GM20431 (cell line): ENCODE results near the gene GRK4.
"Not testable (repeated sequence)": the region's sequence is repeated elsewhere in the genome, so short reads cannot be mapped to it uniquely, and the experiment has no call there.

Experiments used
- in situ Hi-C: fragments of 300-500 bp; cut with MseI, MboI; formaldehyde crosslinking; loops from one replicate; pipeline ENCODE4 v1.15.0; 2020; ENCODE audit warnings: low sequenced_read_pairs; ENCODE audit not compliant: unreplicated experiment

Gene GRK4

DNA sequence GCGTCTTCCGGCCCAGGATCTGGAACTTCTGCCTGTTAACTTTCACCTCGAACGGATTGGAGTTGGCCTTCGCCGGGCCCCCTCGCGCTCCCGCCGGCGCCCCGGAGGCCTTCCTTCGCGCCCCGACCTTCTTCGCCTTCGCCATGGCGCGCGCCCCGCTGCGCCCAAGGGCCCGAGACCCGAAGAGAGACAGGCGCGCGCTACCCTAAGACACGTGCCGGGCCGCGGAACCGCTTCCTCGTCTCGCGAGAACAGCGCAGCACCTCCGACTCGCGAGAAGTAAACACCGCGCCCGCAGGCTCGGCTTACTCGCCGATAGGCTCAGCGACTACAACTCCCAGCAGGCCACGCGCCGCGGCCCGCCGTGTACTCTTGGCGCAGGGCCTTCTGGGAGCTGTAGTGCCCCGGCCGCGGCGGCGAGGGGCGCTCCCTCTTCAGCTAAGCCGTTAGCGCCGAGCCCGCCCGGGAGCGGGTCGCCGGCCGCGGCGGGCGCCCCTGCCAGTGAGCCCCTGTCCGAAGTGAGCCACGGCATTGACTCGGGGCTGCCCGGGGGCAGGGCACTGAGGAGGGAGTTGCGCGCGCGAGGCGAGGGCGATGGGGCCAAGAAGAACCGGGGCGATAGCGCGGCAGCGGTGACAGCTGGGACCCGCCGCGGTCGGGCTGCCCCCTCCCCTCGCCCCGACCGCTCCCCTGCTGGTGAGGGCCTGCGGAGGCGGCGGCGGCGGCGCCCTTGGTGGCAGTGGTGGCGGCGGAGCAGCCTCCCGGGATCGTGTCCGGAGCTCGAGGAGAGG is at the start of gene GRK4, which contains the start of gene NOP14:
Gene GRK4, plus strand, starts transcription at position 397 of the 791 bp plus-strand sequence. CDS start 500 bp downstream, outside the sequence.
Gene NOP14, minus strand, starts transcription at position 232 of the 791 bp plus-strand sequence. Its CDS starts 87 bp downstream, at position 145.
- in situ Hi-C loops, result no loop called here

DNA sequence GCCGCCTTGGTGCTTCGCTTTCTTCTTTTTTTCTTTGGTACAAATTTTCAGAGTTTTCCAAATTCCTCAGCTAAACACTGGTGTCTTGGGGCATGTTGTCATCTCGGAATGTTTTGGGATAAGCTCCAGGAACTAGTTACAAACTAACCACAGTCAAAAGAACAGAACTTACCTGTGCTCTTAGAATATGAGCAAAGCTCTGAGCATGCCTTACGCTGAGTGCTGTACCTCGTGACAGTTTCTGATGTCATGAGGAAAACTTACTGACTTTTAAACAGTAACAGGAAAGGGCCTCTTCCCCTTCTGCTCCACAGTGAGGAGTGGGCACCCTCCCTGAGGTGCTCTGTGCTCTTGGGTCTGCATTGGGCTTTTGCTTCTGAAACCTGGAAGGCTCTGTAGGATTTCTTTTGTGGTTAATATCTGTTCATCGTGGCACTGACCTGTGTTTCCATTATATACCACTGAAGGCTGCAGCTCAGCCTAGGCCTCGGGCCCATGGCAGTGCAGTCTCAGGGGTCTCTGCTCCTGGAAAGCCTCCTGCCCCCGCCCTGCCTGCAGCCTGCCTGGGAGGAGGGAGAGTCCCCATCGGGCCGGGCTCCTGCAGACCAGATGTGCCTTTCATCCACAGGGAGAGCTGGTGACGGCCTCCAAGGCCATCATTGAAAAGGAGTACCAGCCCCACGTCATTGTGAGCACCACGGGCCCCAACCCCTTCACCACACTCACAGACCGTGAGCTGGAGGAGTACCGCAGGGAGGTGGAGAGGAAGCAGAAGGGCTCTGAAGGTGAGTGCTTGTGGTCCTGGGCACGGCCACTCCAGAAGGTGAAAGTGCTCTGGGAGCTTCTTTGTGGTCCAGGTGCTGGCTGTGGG is 48.9 kb upstream of the GRK4 start:
- in situ Hi-C loops, result no loop called here

DNA sequence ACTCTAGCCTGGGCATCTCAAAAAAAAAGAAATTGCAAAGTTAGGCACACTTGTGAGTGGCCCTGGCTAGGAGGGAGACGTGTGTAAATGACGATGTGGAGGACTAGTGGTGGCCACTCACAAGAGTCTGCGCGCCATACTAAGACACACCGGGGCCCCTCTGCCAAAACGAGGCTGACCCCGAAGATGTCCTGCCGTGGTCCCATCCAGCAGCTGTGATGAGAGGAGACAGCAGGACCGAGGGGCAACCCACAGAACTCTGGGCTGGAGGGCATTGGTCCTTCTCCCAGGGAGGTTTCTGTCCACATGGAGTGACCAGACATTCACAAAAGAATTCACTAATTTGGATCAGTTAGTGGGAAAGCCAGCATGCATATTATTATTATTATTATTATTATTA is 47.6 kb upstream of the GRK4 start:
- in situ Hi-C loops, result no loop called here

DNA sequence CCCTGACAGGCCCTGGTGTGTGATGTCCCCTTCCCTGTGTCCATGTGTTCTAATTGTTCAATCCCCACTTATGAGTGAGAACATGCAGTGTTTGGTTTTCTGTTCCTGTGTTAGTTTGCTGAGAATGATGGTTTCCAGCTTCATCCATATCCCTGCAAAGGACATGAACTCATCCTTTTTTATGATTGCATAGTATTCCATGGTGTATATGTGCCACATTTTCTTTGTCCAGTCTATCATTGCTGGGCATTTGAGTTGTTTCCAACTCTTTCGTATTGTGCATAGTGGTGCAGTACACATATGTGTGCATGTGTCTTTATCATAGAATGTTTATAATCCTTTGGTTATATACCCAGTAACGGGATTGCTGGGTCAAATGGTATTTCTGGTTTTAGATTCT is 46.7 kb upstream of the GRK4 start:
- in situ Hi-C loops, result not testable (repeated sequence)

DNA sequence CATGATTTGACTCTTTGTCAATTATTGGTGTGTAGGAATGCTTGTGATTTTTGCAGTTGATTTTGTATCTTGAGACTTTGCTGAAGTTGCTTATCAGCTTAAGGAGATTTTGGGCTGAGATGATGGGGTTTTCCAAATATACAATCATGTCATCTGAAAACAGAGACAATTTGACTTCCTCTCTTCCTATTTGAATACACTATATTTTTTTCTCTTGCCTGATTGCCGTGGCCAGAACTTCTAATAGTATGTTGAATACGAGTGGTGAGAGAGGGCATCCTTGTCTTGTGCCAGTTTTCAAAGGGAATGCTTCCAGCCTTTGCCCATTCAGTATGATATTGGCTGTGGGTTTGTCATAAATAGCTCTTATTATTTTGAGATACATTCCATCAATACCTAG is 45.1 kb upstream of the GRK4 start:
- in situ Hi-C loops, result not testable (repeated sequence)

DNA sequence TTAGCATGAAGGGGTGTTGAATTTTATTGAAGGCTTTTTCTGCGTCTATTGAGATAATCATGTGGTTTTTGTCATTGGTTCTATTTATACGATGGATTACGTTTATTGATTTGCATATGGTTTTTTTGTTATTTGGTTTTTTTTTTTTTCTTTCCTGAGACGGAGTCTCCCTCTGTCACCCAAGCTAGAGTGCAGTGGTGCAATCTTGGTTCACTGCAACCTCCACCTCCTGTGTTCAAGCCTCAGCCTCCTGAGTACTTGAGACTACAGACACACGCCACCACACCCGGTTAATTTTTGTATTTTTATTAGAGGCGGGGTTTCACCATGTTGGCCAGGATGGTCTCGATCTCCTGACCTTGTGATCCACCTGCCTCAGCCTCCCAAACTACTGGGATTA is 44.7 kb upstream of the GRK4 start:
- in situ Hi-C loops, result not testable (repeated sequence)

DNA sequence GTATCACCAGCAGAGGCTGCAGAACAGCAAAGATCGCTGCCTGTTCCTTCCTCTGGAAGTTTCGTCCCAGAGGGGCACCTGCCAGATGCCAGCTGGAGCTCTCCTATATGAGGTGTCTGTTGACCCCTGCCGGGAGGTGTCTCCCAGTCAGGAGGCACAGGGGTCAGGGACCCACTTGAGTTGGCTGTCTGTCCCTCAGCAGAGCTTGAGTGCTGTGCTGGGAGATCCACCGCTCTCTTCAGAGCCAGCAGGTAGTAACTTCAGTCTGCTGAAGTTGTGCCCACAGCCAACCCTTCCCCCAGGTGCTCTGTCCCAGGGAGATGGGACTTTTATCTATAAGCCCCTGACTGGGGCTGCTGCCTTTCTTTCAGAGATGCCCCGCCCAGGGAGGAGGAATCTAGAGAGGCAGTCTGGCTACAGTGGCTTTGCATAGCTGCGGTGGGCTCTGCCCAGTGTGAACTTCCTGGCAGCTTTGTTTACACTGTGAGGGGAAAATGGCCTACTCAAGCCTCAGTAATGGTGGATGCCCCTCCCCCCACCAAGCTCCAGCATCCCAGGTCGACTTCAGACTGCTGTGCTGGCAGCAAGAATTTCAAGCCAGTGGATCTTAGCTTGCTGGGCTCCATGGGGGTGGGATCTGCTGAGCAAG is 40.8 kb upstream of the GRK4 start:
- in situ Hi-C loops, result not testable (repeated sequence)

DNA sequence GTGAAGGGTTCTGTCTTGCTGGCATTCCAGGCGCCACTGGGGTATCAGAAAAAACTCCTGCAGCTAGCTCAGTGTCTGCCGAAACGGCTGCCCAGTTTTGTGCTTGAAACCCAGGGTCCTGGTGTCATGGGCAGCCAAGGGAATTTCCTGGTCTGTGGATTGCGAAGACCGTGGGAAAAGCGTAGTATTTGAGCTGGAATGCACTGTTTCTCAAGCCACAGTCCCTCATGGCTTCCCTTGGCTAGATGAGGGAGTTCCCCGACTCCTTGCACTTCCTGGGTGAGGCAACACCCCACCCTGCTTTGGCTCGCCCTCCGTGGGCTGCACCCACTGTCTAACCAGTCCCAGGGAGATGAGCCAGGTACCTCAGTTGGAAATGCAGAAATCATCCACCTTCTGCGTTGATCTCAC is 40.2 kb upstream of the GRK4 start:
- in situ Hi-C loops, result no loop called here

DNA sequence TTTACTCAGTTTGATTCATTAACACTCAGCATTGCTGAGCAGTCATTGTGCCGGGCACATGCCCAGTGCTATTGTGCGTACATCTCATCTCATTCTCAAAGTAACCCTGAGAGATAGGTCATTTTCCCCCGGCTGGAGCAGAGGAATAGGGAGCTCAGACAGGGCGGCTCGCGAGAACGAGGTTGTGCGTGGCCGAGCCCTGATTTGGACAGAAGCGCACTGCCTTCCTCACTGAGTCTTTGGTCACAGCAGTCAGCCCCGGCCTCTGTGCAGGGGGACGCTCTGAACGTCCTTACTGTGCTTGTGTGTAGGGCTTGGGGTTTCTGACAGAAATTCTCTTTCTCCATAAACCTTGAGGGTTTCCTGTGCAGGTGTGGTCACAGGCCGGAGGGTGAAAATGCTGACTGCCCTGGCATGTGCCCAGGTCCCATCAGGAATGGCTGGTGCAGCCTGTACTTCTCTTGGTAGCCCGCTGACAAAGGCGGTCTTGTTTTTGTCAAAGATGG is 39.6 kb upstream of the GRK4 start:
- in situ Hi-C loops, result no loop called here

DNA sequence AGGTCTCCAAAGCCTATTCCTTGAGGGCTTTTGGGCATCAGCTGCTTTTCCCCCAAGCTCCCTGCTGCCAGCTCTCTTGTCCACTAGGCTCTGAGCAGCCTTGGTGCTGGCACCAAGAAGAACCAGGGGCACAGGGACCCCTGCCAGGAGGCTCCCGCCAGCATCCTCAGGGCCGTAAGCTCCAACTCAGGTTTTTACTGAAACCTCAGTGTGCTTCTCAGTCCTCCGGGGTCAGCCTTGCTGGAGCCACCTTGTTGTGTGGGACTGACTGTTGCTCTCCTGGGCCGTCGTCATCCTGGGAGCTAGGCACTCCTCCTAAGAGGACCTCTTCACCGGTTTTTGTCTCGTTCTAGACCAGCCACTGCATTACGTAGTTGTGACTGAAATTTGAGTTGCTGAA is 39.1 kb upstream of the GRK4 start:
- in situ Hi-C loops, result no loop called here

DNA sequence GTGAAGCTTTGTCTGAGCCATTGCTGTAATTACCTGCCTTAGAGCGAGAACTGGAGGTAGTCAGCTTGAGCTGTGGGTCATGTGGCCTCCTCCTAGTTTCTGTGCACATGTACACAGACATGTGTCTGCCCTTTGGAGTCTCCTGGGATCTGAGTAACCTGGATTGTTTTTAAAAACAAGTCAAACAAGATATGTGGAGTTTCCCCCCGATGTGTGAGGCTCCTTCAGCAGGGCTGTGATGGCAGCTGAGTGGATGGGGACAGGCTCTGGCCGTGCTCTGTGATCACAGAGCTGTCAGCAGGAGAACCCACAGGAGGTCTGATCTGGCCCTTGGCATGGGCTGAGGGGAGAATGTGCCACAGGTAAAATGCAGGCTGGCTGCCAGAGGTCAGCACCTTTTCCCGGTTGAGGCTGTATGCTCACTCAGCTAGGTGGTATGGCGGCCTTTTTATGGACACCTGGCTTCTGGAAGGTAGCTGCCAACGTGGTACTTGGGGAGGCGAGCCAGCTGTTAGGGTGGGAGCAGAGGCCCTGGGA is 38.5 kb upstream of the GRK4 start:
- in situ Hi-C loops, result loop anchor here (25.0 kb wide), 1 partner anchor 163 kb away; the partner anchor contains the start of gene TNIP2

DNA sequence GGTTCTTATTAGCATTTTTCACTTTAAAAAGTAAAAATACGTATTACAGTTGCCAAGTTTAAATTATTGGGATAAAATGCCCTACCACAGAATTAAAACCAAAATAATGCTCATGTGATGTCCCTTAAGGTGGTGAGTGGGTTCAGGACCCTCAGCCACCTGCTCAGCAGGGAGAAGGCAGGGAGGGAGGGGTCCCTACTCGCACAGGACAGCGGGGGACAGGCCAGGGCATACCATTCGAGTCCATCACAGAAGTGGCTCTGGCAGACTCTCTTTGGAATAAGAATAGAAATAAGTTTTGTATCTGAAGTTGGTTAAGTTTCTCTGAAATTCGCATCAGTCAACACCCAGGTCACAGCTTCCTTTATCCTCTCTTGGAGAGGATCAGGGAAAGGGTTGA is 37.9 kb upstream of the GRK4 start:
- in situ Hi-C loops, result loop anchor here (25.0 kb wide), 1 partner anchor 163 kb away; the partner anchor contains the start of gene TNIP2

DNA sequence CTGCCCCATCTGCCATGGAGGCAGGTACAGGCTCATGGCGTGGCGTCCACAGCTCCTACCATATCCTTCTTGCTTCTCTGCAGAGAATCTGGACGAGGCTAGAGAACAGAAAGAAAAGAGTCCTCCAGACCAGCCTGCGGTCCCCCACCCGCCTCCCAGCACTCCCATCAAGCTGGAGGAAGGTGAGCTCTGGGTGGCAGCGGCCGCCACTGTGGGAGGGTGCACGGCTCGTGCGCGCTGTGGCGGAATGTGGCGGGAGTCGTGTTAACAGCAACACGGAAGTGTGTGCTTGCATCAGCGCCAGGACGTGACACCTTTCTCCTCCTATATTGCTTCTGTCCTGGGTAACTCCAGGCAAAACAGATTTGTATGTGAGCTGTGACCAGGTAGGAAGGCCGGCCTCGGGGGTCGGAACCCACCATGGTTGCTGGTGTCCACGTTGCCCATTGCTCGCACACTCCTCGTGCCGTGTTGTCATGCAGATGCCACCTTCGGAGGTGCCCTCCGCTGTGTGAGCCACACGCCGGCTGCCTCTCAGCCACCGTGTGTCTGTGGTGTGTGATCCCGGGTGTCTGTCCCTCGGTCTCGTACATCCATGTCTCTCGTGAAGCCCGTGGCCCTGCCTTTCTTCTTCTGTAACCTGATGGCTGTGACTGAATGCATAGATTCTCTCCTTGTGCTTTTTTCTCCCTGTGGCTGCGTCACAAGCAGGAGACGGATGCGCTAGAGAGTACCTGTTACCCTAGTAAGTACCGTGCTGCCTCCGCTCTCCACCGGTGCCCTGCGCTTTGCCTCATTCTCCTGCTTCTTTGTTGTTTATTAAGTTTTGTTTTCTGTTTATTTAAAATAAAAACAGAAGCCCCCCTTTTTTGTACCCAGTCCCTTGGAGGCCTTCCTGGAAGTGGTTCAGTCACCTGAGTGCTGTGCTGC is 37.2 kb upstream of the GRK4 start:
- in situ Hi-C loops, result loop anchor here (25.0 kb wide), 1 partner anchor 164 kb away; the partner anchor contains the start of gene TNIP2

DNA sequence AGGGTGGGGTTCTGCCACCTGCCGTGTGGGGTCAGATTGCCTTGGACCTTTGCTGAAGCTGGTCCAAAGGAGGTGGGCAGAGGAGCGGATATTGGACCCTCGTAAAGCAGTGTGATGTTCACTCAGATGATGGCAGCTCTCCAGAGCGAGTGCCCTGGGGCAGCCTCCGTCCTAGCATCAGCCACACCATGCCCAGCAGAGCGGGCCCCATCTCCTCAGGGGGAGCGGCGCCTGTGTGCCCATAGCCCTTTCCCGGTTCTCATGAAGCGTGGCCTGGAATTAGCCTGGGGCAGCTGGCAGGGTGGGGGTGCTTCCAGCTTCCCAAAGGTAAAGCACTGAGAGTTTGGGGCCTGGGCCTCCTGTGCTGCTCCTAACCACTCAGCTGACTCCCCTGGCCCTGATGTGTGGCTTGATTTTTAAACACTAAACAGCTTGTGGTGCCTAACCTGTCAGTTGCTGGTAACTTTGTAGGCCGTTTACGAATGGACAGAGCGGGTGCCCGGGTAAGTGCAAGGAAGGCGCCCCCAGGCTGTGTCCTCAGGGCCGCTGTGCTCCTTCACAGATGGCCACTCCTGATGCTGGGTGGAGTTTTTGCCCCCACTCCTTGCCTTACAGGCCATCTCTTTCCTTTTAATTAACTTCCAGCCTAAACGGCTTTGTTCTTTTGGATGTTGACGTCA is 36.2 kb upstream of the GRK4 start:
- in situ Hi-C loops, result loop anchor here (25.0 kb wide), 1 partner anchor 165 kb away; the partner anchor contains the start of gene TNIP2

DNA sequence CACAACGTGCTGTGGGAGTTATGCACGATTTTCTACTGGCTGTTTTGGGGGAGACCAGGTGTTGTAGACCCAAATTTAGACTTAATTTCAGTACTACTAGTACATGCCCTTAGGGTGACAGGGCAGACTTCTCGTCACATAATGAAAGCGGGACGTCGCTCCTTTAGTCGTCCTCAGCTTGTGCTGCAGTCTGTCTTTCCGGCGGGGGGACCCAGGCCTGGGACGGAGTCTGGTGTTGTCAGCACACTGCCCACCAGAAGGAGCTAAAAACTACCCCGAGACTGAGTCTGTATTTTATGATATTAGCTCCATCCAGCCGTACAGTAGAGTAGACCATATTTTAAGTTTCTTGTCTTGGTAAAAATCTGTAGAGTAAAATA is 35.7 kb upstream of the GRK4 start:
- in situ Hi-C loops, result loop anchor here (25.0 kb wide), 1 partner anchor 165 kb away; the partner anchor contains the start of gene TNIP2

DNA sequence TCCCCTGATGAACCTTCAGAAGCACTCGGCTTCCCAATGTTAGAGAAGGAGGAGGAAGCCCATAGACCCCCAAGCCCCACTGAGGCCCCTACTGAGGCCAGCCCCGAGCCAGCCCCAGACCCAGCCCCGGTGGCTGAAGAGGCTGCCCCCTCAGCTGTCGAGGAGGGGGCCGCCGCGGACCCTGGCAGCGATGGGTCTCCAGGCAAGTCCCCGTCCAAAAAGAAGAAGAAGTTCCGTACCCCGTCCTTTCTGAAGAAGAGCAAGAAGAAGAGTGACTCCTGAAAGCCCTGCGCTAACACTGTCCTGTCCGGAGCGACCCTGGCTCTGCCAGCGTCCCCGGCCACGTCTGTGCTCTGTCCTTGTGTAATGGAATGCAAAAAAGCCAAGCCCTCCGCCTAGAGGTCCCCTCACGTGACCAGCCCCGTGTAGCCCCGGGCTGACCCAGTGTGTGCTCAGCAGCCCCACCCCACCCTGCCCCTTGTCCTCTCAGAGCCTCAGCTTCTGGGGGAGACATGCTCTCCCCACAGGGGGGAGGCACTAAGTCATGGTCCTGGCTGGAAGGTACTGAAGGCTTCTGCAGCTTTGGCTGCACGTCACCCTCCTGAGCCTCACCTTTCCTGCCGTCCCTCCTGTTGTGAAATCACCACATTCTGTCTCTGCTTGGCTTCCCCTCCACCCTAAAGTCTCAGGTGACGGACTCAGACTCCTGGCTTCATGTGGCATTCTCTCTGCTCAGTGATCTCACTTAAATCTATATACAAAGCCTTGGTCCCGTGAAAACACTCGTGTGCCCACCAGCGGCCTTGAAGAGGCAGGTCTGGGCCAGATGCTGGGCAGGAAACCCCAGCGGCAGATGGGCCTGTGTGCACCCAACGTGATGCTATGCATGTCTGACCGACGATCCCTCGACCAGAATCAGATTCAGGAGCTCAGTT is 34.9 kb upstream of the GRK4 start:
- in situ Hi-C loops, result loop anchor here (25.0 kb wide), 1 partner anchor 166 kb away; the partner anchor contains the start of gene TNIP2

DNA sequence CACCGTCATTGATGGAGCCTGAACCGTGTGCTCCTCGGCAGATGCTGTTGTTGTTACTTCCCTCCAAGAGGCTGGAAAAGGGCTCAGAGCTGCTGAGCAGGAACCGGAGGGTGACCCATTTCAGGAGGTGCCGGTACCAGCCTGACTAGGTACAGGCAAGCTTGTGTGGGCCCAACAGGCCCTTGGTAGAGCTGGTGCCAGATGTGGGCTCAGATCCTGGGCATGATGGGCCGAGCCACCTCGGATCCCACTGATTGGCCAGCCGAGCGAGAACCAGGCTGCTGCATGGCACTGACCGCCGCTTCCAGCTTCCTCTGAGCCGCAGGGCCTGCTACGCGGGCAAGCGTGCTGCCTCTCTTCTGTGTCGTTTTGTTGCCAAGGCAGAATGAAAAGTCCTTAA is 33.9 kb upstream of the GRK4 start:
- in situ Hi-C loops, result loop anchor here (25.0 kb wide), 1 partner anchor 167 kb away; the partner anchor contains the start of gene TNIP2
